Naive thymus-derived CD8-positive, alpha-beta T cell (primary cell): ENCODE data around the gene CABP7. TPM values are rescaled to one million over a fixed set of nuclear protein-coding genes. Genes with fewer than 3 reads are reported as not detected.
"Not testable (repeated sequence)": the region's sequence is repeated elsewhere in the genome, so short reads cannot be mapped to it uniquely, and the experiment has no call there.

ENCODE experiments used
- ATAC-seq, 2 donors: fragments of 150-1000 bp; cut with Tn5 transposase in 1 of 2; sonication (Bioruptor Pico), chemical (Tn5 transposase) in 1 of 2; 1 replicate in 1 of 2; 2 replicates in 1 of 2; pipeline ENCODE4 v1.10.0; 2021; ENCODE audit warnings: mild to moderate bottlenecking in 2 of 2, moderate library complexity in 2 of 2
- POLR2A ChIA-PET: fragments of 350-600 bp; sonication (Branson Sonifier 250); formaldehyde crosslinking; loops from one replicate; lab custom pipeline; 2021; ENCODE audit warnings: antibody characterized with exemption; lab: Charles Lee
- DNase-seq, 10 donors: peaks; one replicate each; pipeline versions ENCODE4 v3.0.0 to v3.0.0-alpha.2; 2020 to 2022
- H3K27ac Mint-ChIP-seq, 10 donors: one replicate each; pipeline ENCODE4 v1.8.0; 2020 to 2022; ENCODE audit warnings: mild to moderate bottlenecking in 10 of 10, mixed read lengths in 10 of 10, moderate library complexity in 4 of 10, inconsistent platforms in 1 of 10
- H3K27me3 Mint-ChIP-seq, 5 donors: one replicate each; pipeline ENCODE4 v1.8.0; 2021 to 2022; ENCODE audit warnings: mixed read lengths in 5 of 5
- H3K36me3 Mint-ChIP-seq, 3 donors: one replicate each; pipeline ENCODE4 v1.8.0; 2020 to 2022; ENCODE audit warnings: mixed read lengths in 3 of 3, mild to moderate bottlenecking in 2 of 3, inconsistent platforms in 1 of 3
- H3K4me1 Mint-ChIP-seq, 4 donors: one replicate each; pipeline ENCODE4 v1.8.0; 2021 to 2022; ENCODE audit warnings: mixed read lengths in 4 of 4
- H3K4me3 Mint-ChIP-seq, 10 donors: one replicate each; pipeline ENCODE4 v1.8.0; 2020 to 2022; ENCODE audit warnings: mild to moderate bottlenecking in 10 of 10, mixed read lengths in 10 of 10, moderate library complexity in 6 of 10, inconsistent platforms in 1 of 10
- H3K9me3 Mint-ChIP-seq, 9 donors: one replicate each; pipeline ENCODE4 v1.8.0; 2020 to 2022; ENCODE audit warnings: mixed read lengths in 9 of 9, mild to moderate bottlenecking in 3 of 9, inconsistent platforms in 1 of 9, moderate library complexity in 1 of 9
- polyA plus RNA-seq, 3 donors: library from polyadenylated mRNA; unstranded; fragments of 300-500 nt; fragmentation: Illumina TruSeq; gene quantifications; one replicate each; pipeline ENCODE4 v1.2.3, GENCODE V29; 2021
- total RNA-seq, 8 experiments: library from RNA in 2 of 8; stranded (reverse) in 2 of 8; gene quantifications; one replicate each; pipeline ENCODE4 v1.2.3 and lab custom pipeline; 2021 to 2026

CABP7 gene
- total and polyA plus RNA-seq, 5 experiments from 2014 or later: 0.06 to 0.11 (median 0.08) TPM; not detected in 1

DNA sequence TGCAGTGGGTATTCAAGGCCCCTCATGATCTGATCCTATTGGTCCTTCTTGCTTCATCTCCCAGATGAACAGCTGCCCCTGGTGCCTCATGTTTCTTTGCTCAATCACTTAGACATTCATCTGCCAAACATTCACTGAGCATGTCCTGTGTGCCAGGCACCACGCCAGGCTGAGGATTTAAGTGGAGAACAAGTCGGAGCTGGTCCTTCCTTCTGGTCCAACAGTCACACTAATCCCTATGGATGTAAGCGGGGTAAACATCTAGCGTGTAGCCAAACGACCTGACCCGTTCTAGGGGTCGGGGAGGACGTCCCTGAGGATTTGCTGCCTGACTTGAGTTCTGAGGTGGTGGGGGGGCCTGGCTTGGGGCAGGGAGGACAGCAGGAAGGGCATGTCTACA, 25.1 kb downstream of the CABP7 start:
- ATAC-seq: no peak
- peaks cover 0 to 14% (median 8%) of the 10 kb centered on the region in 4 donors for H3K4me1 Mint-ChIP-seq
- no peak overlapping the region for H3K27ac Mint-ChIP-seq
- H3K36me3 Mint-ChIP-seq: peaks cover 0 to 51% (median 20%) of the 10 kb centered on the region in 3 donors
- POLR2A ChIA-PET: no interaction called here
- DNase-seq: peak in 1 of 10 donors; percentile 45
- no peaks in the 10 kb centered on the region for H3K27me3 Mint-ChIP-seq
- H3K4me3 Mint-ChIP-seq: no peak overlapping the region
- no peaks in the 10 kb centered on the region for H3K9me3 Mint-ChIP-seq

DNA sequence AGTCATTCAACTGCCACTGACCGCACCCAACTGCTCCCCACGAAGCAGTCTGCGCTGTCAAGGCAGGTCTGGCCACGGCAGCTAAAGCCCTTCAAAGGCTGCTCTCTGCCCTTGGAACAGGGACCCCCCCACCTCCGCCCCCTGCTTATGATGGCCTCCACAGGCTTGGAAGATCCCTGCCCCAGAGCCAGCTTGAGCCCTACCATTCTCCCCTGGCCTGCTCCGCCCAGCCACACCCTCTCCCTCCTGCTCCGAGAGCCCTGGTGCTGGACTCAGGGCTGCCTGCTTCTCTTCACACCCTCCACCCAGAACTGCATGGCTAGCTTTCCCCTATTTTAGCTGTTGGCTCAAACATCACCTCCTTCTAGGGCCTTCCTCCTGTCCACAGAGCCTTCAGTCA, 28.0 kb downstream of the CABP7 start:
- POLR2A ChIA-PET: no interaction called here
- Mint-ChIP-seq H3K27ac (peak overlapping the region in 1 of 10 donors; percentile 8), H3K27me3 (no peaks in the 10 kb centered on the region), H3K9me3 (no peaks in the 10 kb centered on the region), H3K36me3 (peaks cover 0 to 39% (median 12%) of the 10 kb centered on the region in 3 donors), H3K4me1 (peaks cover 7 to 13% (median 12%) of the 10 kb centered on the region in 4 donors), H3K4me3 (no peak overlapping the region)
- DNase-seq (no peak), ATAC-seq (no peak)

DNA sequence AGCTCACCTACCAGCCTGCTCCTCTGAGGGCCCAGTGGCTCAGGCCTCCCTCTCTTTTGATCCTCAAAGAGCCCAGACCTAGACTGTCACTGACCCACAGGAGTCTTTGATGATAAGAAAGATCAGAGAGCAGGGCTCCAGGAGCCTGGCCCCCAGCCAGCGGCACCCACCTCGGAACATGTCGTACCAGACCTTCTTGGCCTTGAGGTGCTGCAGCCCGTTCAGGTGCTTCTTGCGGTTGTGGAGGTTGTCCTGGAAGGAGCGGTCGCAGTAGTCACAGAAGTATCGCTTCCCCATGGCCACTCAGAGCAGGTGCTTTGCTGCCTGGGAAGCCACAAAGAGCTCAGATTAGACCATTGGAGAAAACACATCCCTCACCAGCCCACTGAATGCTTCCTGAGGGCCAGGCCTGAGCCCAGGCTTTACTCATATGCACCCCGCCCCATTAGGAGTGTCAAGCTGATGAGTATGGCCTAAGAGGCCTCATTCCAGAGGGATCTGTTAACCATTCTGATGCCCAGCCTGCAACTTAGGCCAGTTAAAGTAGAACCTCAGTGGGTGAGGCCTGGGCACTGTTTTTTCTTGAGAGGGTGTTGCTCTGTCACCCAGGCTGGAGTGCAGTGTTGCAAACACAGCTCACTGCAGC, 28.6 kb downstream of the CABP7 start:
- H3K9me3 Mint-ChIP-seq: no peaks in the 10 kb centered on the region
- DNase-seq (no peak), ATAC-seq (no peak)
- POLR2A ChIA-PET: no interaction called here
- no peak overlapping the region for H3K27ac Mint-ChIP-seq
- H3K4me3 Mint-ChIP-seq: no peak overlapping the region
- H3K27me3 Mint-ChIP-seq: no peaks in the 10 kb centered on the region
- H3K4me1 Mint-ChIP-seq: peaks cover 7 to 12% (median 11%) of the 10 kb centered on the region in 4 donors
- H3K36me3 Mint-ChIP-seq: peaks cover 0 to 37% (median 12%) of the 10 kb centered on the region in 3 donors

DNA sequence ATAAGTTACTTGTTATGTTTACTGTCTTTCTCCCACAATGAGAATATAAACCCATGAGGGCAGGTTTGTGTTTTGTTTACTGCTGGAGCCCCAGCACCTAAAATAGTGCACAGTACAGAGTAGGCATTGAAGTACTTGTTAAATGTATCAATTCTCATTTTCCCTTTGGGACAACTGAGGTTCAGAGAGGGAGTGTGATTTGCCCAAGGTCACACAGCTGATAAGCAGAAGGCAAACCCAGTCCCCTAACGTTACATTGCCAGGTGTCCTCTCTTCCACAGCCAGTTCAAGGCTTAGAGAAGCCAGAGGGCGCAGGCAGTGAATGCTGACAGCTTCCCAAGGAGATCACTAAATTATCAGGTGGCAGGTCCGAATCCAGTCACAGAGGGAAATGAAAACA, 30.2 kb downstream of the CABP7 start:
- POLR2A ChIA-PET: no interaction called here
- no peaks in the 10 kb centered on the region for H3K9me3 Mint-ChIP-seq
- peak overlapping the region in 3 of 10 donors; percentile 13 to 60 (median 34) for H3K27ac Mint-ChIP-seq
- peaks cover 10 to 13% (median 11%) of the 10 kb centered on the region in 4 donors for H3K4me1 Mint-ChIP-seq
- H3K27me3 Mint-ChIP-seq: no peaks in the 10 kb centered on the region
- DNase-seq (no peak), ATAC-seq (no peak)
- H3K4me3 Mint-ChIP-seq: no peak overlapping the region
- peaks cover 0 to 26% (median 10%) of the 10 kb centered on the region in 3 donors for H3K36me3 Mint-ChIP-seq

DNA sequence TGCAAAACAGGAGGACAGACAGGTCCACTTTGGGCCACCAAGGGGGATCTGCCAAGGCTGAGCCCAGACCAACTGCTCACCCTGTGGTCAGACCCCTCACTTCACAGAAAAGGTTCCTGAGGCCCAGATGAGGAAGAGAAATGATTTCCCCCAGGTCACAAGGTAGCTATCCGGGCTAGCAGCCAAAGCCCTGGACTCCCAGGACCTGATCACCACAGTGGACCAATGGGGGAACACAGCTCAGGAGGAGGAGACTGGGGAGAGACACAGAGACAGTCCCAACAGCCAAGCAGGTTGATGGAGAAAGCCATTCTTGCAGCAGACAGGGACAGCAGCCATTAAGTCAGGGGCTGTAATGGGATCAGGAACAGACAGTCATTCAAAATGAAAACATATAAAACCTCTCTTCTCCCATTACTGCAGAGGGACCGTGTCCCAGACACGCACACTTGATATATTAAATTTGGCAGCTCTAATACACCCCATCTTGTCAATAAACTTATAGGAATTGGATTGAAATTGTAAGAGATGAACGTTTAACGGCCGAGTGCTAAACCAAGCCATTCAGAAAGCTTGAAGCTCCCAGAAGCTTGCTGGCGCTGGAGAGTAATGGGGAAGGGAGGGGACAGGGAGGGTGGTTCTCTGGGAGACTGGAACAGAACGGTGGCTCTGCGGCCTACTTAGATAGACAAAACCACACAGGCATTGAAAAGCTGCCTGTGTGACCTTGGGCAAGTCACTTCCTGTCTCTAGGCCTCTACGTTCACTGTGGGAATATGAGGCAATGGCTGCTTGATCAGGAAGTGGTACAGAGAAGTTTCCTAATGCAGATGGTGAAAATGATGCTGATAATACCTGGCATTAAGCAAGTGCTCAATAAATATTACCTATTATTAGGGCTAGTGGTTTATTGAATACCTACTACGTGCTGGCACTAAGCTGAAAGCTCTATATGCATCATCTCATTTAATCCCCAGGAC, 31.0 kb downstream of the CABP7 start:
- H3K27me3 Mint-ChIP-seq: no peaks in the 10 kb centered on the region
- POLR2A ChIA-PET: interaction anchor here (0.8 kb wide), 1 partner anchor 10 kb away, joined by 3 read pairs; no protein-coding TSS in a partner anchor
- ATAC-seq: no peak
- peaks cover 0 to 21% (median 10%) of the 10 kb centered on the region in 3 donors for H3K36me3 Mint-ChIP-seq
- H3K4me3 Mint-ChIP-seq: no peak overlapping the region
- H3K4me1 Mint-ChIP-seq: peaks cover 12 to 18% (median 14%) of the 10 kb centered on the region in 4 donors
- peak overlapping the region in 5 of 10 donors; percentile 13 to 63 (median 57) for H3K27ac Mint-ChIP-seq
- DNase-seq: no peak
- no peaks in the 10 kb centered on the region for H3K9me3 Mint-ChIP-seq

DNA sequence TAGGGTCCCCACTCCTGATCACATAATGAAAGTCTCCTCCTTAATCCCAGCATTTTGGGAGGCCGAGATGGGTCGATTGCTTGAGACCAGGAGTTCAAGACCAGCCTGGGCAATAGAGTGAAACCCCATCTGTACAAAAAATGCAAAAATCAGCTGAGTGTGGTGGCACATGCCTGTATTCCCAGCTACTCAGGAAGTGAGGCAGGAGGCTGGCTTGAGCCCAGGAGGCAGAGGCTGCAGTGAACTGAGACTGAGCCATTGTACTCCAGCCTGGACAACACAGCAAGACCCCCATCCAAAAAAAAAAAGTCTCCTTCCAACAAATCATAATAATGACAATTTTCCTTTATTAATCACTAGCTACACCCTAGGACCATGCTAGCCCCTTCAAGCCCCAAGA, 31.9 kb downstream of the CABP7 start:
- ATAC-seq (no peak), DNase-seq (no peak)
- POLR2A ChIA-PET: interaction anchor here (0.8 kb wide), 1 partner anchor 10 kb away, joined by 3 read pairs; no protein-coding TSS in a partner anchor
- Mint-ChIP-seq H3K27me3 (no peaks in the 10 kb centered on the region), H3K4me1 (peaks cover 12 to 20% (median 14%) of the 10 kb centered on the region in 4 donors), H3K27ac (no peak overlapping the region), H3K36me3 (peaks cover 0 to 18% (median 8%) of the 10 kb centered on the region in 3 donors), H3K4me3 (no peak overlapping the region), H3K9me3 (no peaks in the 10 kb centered on the region)

DNA sequence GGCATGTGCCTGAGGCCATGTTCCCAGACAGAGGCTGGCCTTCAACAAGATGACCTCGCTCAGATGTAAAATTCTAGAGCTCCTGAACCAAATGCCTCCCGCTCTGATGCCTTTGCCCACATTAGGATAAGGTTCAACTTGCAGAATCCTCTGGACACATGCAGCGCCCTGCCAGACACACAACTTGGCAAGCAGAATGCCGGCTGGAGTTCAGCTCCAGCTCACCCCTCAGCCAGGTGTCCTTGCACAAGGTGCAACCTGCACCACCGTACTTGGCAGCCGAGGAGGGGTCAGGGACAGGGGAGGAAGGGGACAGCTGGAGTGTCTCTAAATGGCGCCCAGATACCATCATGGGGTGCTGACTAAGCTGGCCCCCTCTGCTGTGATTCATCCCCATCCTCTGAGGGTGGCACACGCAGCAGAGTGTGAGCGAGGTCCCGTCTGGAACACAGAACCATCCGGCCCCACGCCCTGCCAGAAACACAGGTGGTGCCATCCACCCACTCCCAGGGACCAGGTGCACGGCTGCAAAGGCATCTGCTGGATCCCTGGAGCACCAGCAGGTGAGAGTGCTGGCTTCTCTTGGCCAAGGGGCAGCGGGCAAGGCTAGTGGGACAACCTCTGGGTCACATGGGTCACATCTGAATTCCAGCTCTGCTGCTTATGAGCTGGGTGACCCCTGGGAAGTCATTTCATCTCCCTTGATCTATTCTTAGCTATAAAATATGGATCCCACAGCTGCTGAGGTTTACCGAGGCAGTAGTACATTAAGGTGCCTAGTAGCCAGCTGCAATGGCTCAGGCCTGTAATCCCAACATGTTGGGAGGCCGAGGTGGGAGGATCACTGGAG, 34.2 kb downstream of the CABP7 start:
- POLR2A ChIA-PET: no interaction called here
- DNase-seq (no peak), ATAC-seq (no peak)
- no peaks in the 10 kb centered on the region for H3K27me3 Mint-ChIP-seq
- H3K27ac Mint-ChIP-seq: peak overlapping the region in 1 of 10 donors; percentile 62
- H3K36me3 Mint-ChIP-seq: peaks cover 0 to 5% (median 0%) of the 10 kb centered on the region in 3 donors
- no peaks in the 10 kb centered on the region for H3K9me3 Mint-ChIP-seq
- no peak overlapping the region for H3K4me3 Mint-ChIP-seq
- H3K4me1 Mint-ChIP-seq: peaks cover 12 to 20% (median 13%) of the 10 kb centered on the region in 4 donors

DNA sequence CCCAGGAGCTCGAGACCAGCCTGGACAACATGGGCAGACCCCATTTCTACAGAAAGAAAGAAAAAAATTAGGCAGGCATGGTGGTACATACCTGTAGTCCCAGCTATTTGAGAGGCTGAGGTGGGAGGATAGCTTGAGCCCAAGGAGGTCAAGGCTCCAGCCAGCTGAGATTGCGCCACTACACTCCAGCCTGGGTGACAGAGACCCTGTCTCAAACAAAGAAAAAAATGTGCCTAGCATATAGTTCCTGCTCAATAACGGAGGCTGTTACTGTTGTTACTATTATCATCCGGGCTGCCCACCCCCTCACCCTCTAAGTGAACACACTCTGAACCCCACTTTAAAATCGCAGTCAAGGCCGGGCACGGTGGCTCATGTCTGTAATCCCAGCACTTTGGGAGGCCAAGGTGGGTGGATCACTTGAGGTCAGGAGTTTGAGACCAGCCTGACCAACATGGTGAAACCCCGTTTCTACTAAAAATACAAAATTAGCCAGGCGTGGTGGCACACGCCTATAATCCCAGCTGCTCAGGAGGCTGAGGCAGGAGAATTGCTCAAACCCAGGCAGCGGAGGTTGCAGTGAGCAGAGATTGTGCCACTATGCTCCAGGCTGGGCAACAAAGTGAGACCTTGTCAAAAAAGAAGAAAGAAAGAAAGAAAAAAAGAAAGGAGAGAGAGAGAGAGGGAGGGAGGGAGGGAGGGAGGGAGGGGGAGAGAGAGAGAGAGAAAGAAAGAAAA, 35.0 kb downstream of the CABP7 start:
- H3K4me3 Mint-ChIP-seq, H3K9me3 Mint-ChIP-seq, H3K36me3 Mint-ChIP-seq, H3K27me3 Mint-ChIP-seq, ATAC-seq, POLR2A ChIA-PET, DNase-seq: not testable (repeated sequence)
- peaks cover 12 to 14% (median 13%) of the 10 kb centered on the region in 4 donors for H3K4me1 Mint-ChIP-seq
- peak overlapping the region in 1 of 10 donors; percentile 62 for H3K27ac Mint-ChIP-seq

DNA sequence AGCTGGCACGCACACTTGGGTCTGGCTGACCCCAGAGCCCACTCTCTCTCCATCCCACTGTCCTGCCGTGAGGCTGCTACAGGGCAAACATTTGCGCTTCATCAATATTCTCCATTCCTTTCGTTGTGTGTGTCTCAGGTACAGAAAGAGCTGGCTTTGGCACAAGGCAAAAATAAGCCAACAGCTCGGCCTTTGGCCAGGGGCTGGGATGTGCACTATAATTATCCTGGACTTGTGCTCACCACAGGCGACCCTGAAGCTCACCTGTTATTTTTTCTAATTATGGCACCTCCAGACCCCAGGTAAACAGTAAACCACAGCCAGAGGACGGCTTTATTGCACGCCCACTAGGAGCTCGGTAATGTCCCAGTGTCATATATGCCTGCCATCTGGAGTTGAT, 36.1 kb downstream of the CABP7 start:
- H3K9me3 Mint-ChIP-seq: no peaks in the 10 kb centered on the region
- H3K27ac Mint-ChIP-seq: no peak overlapping the region
- no peak for DNase-seq
- peaks cover 4 to 13% (median 9%) of the 10 kb centered on the region in 4 donors for H3K4me1 Mint-ChIP-seq
- H3K27me3 Mint-ChIP-seq: no peaks in the 10 kb centered on the region
- POLR2A ChIA-PET: no interaction called here
- H3K36me3 Mint-ChIP-seq: peaks cover 0 to 8% (median 0%) of the 10 kb centered on the region in 3 donors
- no peak for ATAC-seq
- H3K4me3 Mint-ChIP-seq: no peak overlapping the region

DNA sequence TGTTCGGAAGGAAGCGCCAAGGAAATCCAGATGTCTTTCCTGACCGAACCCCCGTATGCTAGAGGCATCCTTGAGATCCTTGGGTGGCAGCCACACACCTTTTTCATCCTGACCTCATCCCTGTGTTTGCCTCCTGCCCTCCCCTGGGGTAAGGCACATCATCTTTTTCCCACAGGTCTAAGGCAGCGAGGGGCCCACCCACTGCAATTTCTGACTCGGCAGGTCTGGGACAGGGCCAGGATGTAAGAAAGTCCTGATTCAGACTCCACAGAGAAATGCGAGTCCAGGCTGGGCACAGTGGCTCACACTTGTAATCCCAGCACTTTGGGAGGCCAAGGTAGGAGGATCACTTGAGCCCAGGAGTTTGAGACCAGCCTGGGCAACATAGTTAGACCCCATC, 36.5 kb downstream of the CABP7 start:
- DNase-seq: no peak
- ATAC-seq: no peak
- H3K4me3 Mint-ChIP-seq: no peak overlapping the region
- H3K9me3 Mint-ChIP-seq: no peaks in the 10 kb centered on the region
- H3K36me3 Mint-ChIP-seq: peaks cover 0 to 8% (median 0%) of the 10 kb centered on the region in 3 donors
- POLR2A ChIA-PET: no interaction called here
- H3K27ac Mint-ChIP-seq: no peak overlapping the region
- H3K27me3 Mint-ChIP-seq: no peaks in the 10 kb centered on the region
- peaks cover 0 to 13% (median 8%) of the 10 kb centered on the region in 4 donors for H3K4me1 Mint-ChIP-seq

DNA sequence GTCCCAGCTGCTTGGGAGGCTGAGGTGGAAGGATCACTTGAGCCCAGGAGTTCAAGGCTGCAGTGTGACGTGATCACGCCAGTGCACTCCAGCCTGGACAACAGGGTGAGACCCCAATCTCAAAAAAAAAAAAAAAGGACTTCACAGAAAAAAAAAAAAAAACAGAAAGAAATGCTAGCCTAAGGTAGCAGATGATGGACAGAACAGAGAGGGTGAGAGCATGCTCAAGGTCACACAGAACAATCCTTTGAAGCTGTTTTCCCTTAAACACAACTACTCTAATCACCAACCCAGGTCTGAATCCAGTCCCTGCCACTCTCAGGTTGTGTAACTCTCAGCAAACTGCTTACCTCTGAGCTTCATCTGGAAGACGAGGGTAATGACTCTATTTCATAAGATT, 37.3 kb downstream of the CABP7 start:
- DNase-seq (no peak), ATAC-seq (no peak)

More for the DNA sequence above, 37.3 kb downstream of the CABP7 start:
- H3K27me3 Mint-ChIP-seq: no peaks in the 10 kb centered on the region
- no peaks in the 10 kb centered on the region for H3K9me3 Mint-ChIP-seq
- peaks cover 0 to 8% (median 0%) of the 10 kb centered on the region in 3 donors for H3K36me3 Mint-ChIP-seq
- H3K4me3 Mint-ChIP-seq: no peak overlapping the region
- H3K4me1 Mint-ChIP-seq: peaks cover 0 to 13% (median 8%) of the 10 kb centered on the region in 4 donors
- no peak overlapping the region for H3K27ac Mint-ChIP-seq
- POLR2A ChIA-PET: interaction anchor here (0.5 to 0.7 kb wide), 2 partner anchors 29 to 276 kb away, joined by 4 to 8 read pairs; no protein-coding TSS in a partner anchor
